HepG2 (cell line): Measurements from ENCODE around the gene RORB. TPM values are rescaled to one million over a fixed set of nuclear protein-coding genes. Genes with fewer than 3 reads are reported as not detected.
"Not testable (repeated sequence)": the region's sequence is repeated elsewhere in the genome, so short reads cannot be mapped to it uniquely, and the experiment has no call there.

Source experiments
- ATAC-seq: fragments of 200-7000 bp; cut with Tn5 transposase; 3 replicates; pipeline ENCODE4 v1.9.1; 2020; ENCODE audit warnings: mild to moderate bottlenecking, moderate library complexity
- BruUV-seq: library from RNA; stranded (reverse); fragments of 400-500 nt; replicated peaks from 2 replicates; lab custom pipeline; 2021; lab: Mats Ljungman, UMichigan
- CTCF ChIA-PET: fragments of 300-600 bp; formaldehyde crosslinking; extraction: SDS; loops from one replicate; lab custom pipeline; 2021; ENCODE audit warnings: low total read pairs, inconsistent platforms, low intra/inter-chr PET ratio; lab: Yijun Ruan, JAX
- POLR2A ChIA-PET: fragments of 350-600 bp; sonication (Branson Sonifier 250); formaldehyde crosslinking; loops from one replicate; lab custom pipeline; 2020; ENCODE audit warnings: antibody characterized with exemption, inconsistent platforms; lab: Yijun Ruan, JAX
- DNase-seq: peaks from one replicate; pipeline ENCODE4 v3.0.0-alpha.2; 2015; ENCODE audit warnings: low spot score
- FAIRE-seq: peaks from 3 replicates; lab custom pipeline; 2011; peaks lifted over from hg19 to GRCh38; lab: Jason Lieb, UNC
- H2AFZ ChIP-seq: one replicate; pipeline ENCODE4 v1.6.1; 2011; ENCODE audit warnings: low read length, inconsistent platforms
- H3K27ac ChIP-seq: fragments of 300-600 bp; 3 replicates; pipeline ENCODE4 v1.8.0; 2011; ENCODE audit warnings: mixed run types, mild to moderate bottlenecking, mixed read lengths, low read length, inconsistent platforms; ENCODE audit not compliant: insufficient read depth; ENCODE audit errors: extremely low read length
- H3K27me3 ChIP-seq, 2 experiments: fragments of 200-600 bp in 1 of 2; 2 replicates in 1 of 2; 3 replicates in 1 of 2; pipeline versions ENCODE4 v1.6.0 to v1.8.0; 2011; ENCODE audit warnings: low read length in 2 of 2, mild to moderate bottlenecking in 2 of 2, moderate library complexity in 2 of 2, inconsistent platforms in 1 of 2; ENCODE audit not compliant: insufficient read depth in 2 of 2, control insufficient read depth in 1 of 2
- H3K36me3 ChIP-seq, 2 experiments: fragments of 200-600 bp in 1 of 2; replicated peaks in 1 of 2; 2 replicates in 1 of 2; 3 replicates in 1 of 2; pipeline versions ENCODE4 v1.5.1 to v1.8.0; 2011; ENCODE audit warnings: low read length in 2 of 2, inconsistent platforms in 1 of 2; ENCODE audit not compliant: insufficient read depth in 2 of 2, control insufficient read depth in 1 of 2
- H3K4me1 ChIP-seq: 2 replicates; pipeline ENCODE4 v1.5.1; 2012; ENCODE audit warnings: low read length, inconsistent platforms; ENCODE audit not compliant: insufficient read depth
- H3K4me2 ChIP-seq: 2 replicates; pipeline ENCODE4 v1.6.0; 2011; ENCODE audit warnings: low read depth, low read length, inconsistent platforms
- H3K4me3 ChIP-seq, 3 experiments: fragments of 200-600 bp in 1 of 3; sonication (generic), shearing (Covaris generic) in 1 of 3; replicated peaks in 1 of 3; 2 replicates each; pipeline ENCODE4 v1.5.1; 2011 to 2016; ENCODE audit warnings: low read length in 3 of 3, inconsistent platforms in 2 of 3, low read depth in 2 of 3, mild to moderate bottlenecking in 2 of 3, control low read depth in 1 of 3, mixed read lengths in 1 of 3; ENCODE audit not compliant: insufficient read depth in 1 of 3
- H3K79me2 ChIP-seq: one replicate; pipeline ENCODE4 v1.6.1; 2011; ENCODE audit warnings: low read length, inconsistent platforms; ENCODE audit not compliant: insufficient read depth
- H3K9ac ChIP-seq: 2 replicates; pipeline ENCODE4 v1.6.0; 2011; ENCODE audit warnings: mild to moderate bottlenecking, low read depth, low read length, inconsistent platforms; ENCODE audit not compliant: insufficient read depth
- H3K9me3 ChIP-seq: 2 replicates; pipeline ENCODE4 v1.5.1; 2012; ENCODE audit warnings: mild to moderate bottlenecking, low read length
- H4K20me1 ChIP-seq: 2 replicates; pipeline ENCODE4 v1.6.0; 2011; ENCODE audit warnings: inconsistent platforms, mild to moderate bottlenecking, low read length, moderate library complexity; ENCODE audit not compliant: insufficient read depth
- BRCA1 ChIP-seq: sonication (generic); formaldehyde crosslinking; IDR thresholded peaks from 2 replicates; pipeline ENCODE4 v1.4.0; 2020; ENCODE audit warnings: missing genetic modification reagents
- KDM6A ChIP-seq: IDR thresholded peaks from 2 replicates; pipeline ENCODE4 v1.6.1; 2016; ENCODE audit warnings: low read depth
- KLF11 ChIP-seq: IDR thresholded peaks from 2 replicates; pipeline ENCODE4 v1.6.1; 2016; ENCODE audit warnings: missing compliant biosample characterization
- PPARG ChIP-seq: conservative IDR thresholded peaks from 2 replicates; pipeline ENCODE4 v1.6.1; 2016; ENCODE audit warnings: missing biosample characterization, missing genetic modification reagents
- RXRB ChIP-seq: IDR thresholded peaks from 2 replicates; pipeline ENCODE4 v1.6.1; 2016; ENCODE audit warnings: borderline replicate concordance, missing genetic modification reagents, missing compliant biosample characterization
- TGIF2 ChIP-seq: IDR thresholded peaks from 2 replicates; pipeline ENCODE4 v1.6.1; 2016; ENCODE audit warnings: control low read depth, missing compliant biosample characterization
- ZNF367 ChIP-seq: sonication (generic); formaldehyde crosslinking; IDR thresholded peaks from 2 replicates; pipeline ENCODE4 v1.4.0; 2020; ENCODE audit warnings: missing genetic modification reagents, borderline replicate concordance
- ZNF839 ChIP-seq: sonication (generic); formaldehyde crosslinking; IDR thresholded peaks from 2 replicates; pipeline ENCODE4 v1.4.0; 2020; ENCODE audit warnings: missing genetic modification reagents, mild to moderate bottlenecking, borderline replicate concordance
- WGBS: methylation state at CpG from one replicate; pipeline ENCODE4 v1.1.6; 2017; ENCODE audit warnings: low lambda C conversion rate; 5-methylcytosine and 5-hydroxymethylcytosine counted together
- in situ Hi-C: cut with HindIII; loops from 2 replicates; pipeline ENCODE4 v1.10.0; 2017; ENCODE audit warnings: low pct_unique_long_range_greater_than_20kb; ENCODE audit not compliant: extremely low pct_ligation_motif_present
- intact Hi-C: fragments of 100-400 bp; cut with micrococcal nuclease; formaldehyde crosslinking; loops from one replicate; pipeline ENCODE4 v1.10.0; 2022; ENCODE audit not compliant: unreplicated experiment
- polyA plus RNA-seq, 8 experiments: library from polyadenylated mRNA; depleted of rRNA in 3 of 8; stranded (reverse) in 7 of 8; unstranded in 1 of 8; fragments of >200 nt; fragmentation: Illumina TruSeq in 4 of 8; extraction: Trizol in 4 of 8; gene quantifications; 2 replicates each; pipeline versions ENCODE4 v1.2.1 to v1.2.3, GENCODE V29; 2011 to 2016; ENCODE audit warnings: low read depth in 4 of 8, missing spikeins in 1 of 8, mixed read lengths in 1 of 8; ENCODE audit not compliant: insufficient read depth in 1 of 8
- total RNA-seq, 5 experiments: library from RNA; depleted of rRNA; stranded (reverse); fragments of >200 nt; fragmentation: Illumina TruSeq; extraction: Trizol; gene quantifications; 2 replicates each; pipeline ENCODE4 v1.2.3, GENCODE V29; 2016; ENCODE audit warnings: low read depth in 1 of 5
- TF ChIP-seq, protein P1 (sequence below): sonication (generic); formaldehyde crosslinking; IDR thresholded peaks from 2 replicates; pipeline ENCODE4 v1.4.0; 2020; ENCODE audit warnings: missing genetic modification reagents
- TF ChIP-seq, protein P2 (sequence below): sonication (generic); formaldehyde crosslinking; IDR thresholded peaks from 2 replicates; pipeline ENCODE4 v1.4.0; 2020; ENCODE audit warnings: mild to moderate bottlenecking, missing genetic modification reagents, borderline replicate concordance
- TF ChIP-seq, protein P3 (sequence below): sonication (generic); formaldehyde crosslinking; IDR thresholded peaks from 2 replicates; pipeline ENCODE4 v1.4.0; 2020; ENCODE audit warnings: mild to moderate bottlenecking, missing genetic modification reagents

RORB gene
- total and polyA plus RNA-seq, 2 of the 13 experiments (the other 11 are each of a cell fraction or from before 2014, with no cell fraction given): not detected

DNA sequence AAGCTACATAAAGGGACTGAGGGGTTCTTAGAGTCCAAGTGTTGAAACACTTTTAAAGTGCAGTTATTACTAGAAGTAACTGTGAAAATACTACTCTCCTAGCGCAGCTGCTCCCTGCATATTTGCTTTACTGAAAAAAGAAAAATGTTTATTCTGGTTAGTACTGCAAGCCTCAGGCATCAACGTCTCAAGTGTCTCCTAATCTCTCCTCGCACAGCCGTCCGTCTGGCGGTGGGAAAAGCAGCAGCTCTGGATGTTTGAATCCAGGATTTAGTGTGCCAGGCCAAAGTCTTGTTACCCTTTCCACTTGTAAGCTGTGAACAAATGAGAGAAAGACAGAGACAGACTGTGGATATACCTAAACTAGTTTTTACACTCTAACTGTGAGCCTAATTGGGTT, 31.1 kb downstream of the RORB start:
- DNase-seq (no peak), FAIRE-seq (no peak), ATAC-seq (no peak)
- Histone ChIP-seq H2AFZ (no peak overlapping the region), H3K9me3 (no peaks in the 10 kb centered on the region), H3K4me3 (no peak overlapping the region), H3K4me2 (no peak overlapping the region), H4K20me1 (no peaks in the 10 kb centered on the region), H3K4me1 (no peaks in the 10 kb centered on the region), H3K27ac (no peak overlapping the region), H3K27me3 (no peaks in the 10 kb centered on the region), H3K9ac (no peak overlapping the region), H3K36me3 (no peaks in the 10 kb centered on the region), H3K79me2 (no peaks in the 10 kb centered on the region)
- CTCF ChIA-PET: no interaction called here
- intact Hi-C loops (no loop called here), in situ Hi-C loops (no loop called here)
- POLR2A ChIA-PET: no interaction called here
- WGBS: 0% methylated on average over 6 of the region's 6 CpGs
- no TSS peak for BruUV-seq
- TF ChIP-seq KLF11 (no peak), ZNF839 (CRISPR knock-in tag) (no peak), KDM6A (CRISPR knock-in tag) (no peak), TGIF2 (no peak), ZNF367 (CRISPR knock-in tag) (no peak), PPARG (CRISPR knock-in tag) (no peak), RXRB (no peak), BRCA1 (CRISPR knock-in tag) (no peak)
- TF ChIP-seq, protein P1, sequence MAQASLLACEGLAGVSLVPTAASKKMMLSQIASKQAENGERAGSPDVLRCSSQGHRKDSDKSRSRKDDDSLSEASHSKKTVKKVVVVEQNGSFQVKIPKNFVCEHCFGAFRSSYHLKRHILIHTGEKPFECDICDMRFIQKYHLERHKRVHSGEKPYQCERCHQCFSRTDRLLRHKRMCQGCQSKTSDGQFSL (CRISPR knock-in tag): no peak
- TF ChIP-seq, protein P2, sequence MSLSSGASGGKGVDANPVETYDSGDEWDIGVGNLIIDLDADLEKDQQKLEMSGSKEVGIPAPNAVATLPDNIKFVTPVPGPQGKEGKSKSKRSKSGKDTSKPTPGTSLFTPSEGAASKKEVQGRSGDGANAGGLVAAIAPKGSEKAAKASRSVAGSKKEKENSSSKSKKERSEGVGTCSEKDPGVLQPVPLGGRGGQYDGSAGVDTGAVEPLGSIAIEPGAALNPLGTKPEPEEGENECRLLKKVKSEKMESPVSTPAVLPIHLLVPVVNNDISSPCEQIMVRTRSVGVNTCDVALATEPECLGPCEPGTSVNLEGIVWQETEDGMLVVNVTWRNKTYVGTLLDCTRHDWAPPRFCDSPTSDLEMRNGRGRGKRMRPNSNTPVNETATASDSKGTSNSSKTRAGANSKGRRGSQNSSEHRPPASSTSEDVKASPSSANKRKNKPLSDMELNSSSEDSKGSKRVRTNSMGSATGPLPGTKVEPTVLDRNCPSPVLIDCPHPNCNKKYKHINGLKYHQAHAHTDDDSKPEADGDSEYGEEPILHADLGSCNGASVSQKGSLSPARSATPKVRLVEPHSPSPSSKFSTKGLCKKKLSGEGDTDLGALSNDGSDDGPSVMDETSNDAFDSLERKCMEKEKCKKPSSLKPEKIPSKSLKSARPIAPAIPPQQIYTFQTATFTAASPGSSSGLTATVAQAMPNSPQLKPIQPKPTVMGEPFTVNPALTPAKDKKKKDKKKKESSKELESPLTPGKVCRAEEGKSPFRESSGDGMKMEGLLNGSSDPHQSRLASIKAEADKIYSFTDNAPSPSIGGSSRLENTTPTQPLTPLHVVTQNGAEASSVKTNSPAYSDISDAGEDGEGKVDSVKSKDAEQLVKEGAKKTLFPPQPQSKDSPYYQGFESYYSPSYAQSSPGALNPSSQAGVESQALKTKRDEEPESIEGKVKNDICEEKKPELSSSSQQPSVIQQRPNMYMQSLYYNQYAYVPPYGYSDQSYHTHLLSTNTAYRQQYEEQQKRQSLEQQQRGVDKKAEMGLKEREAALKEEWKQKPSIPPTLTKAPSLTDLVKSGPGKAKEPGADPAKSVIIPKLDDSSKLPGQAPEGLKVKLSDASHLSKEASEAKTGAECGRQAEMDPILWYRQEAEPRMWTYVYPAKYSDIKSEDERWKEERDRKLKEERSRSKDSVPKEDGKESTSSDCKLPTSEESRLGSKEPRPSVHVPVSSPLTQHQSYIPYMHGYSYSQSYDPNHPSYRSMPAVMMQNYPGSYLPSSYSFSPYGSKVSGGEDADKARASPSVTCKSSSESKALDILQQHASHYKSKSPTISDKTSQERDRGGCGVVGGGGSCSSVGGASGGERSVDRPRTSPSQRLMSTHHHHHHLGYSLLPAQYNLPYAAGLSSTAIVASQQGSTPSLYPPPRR (CRISPR knock-in tag): no peak
- TF ChIP-seq, protein P3, sequence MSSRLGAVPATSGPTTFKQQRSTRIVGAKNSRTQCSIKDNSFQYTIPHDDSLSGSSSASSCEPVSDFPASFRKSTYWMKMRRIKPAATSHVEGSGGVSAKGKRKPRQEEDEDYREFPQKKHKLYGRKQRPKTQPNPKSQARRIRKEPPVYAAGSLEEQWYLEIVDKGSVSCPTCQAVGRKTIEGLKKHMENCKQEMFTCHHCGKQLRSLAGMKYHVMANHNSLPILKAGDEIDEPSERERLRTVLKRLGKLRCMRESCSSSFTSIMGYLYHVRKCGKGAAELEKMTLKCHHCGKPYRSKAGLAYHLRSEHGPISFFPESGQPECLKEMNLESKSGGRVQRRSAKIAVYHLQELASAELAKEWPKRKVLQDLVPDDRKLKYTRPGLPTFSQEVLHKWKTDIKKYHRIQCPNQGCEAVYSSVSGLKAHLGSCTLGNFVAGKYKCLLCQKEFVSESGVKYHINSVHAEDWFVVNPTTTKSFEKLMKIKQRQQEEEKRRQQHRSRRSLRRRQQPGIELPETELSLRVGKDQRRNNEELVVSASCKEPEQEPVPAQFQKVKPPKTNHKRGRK (CRISPR knock-in tag): no peak

DNA sequence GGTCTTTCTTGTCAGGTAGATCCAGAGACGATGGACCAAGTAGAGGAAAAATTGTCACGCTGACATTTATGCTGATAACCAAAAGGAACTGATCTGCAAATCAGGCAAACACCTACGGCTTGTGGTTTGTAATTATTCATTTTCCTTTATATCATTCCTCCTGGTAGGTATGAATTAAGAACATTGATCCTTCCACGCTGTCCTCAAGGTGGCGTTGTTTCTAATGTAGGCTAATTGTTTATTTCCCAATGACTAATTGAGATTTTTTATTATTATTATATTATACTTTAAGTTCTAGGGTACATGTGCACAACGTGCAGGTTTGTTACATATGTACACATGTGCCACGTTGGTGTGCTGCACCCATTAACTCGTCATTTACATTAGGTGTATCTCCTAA, 33.3 kb downstream of the RORB start:
- H3K36me3 ChIP-seq, H3K4me3 ChIP-seq, ATAC-seq, H3K27ac ChIP-seq, intact Hi-C loops, H4K20me1 ChIP-seq, H3K27me3 ChIP-seq, DNase-seq, H2AFZ ChIP-seq, H3K4me1 ChIP-seq, H3K4me2 ChIP-seq, H3K9me3 ChIP-seq, POLR2A ChIA-PET, H3K79me2 ChIP-seq, BruUV-seq, in situ Hi-C loops, CTCF ChIA-PET, FAIRE-seq, H3K9ac ChIP-seq: not testable (repeated sequence)
- WGBS: 3% methylated on average over 8 of the region's 8 CpGs
